ENCODE measurements around the gene MARK1. TPM values are rescaled to one million over a fixed set of nuclear protein-coding genes. Genes with fewer than 3 reads are reported as not detected.

MARK1 gene
- total and polyA plus RNA-seq, 10 of the 15 experiments (the other 5 are each of a cell fraction or from before 2014, with no cell fraction given), result 0.02 to 0.67 (median 0.12) TPM; not detected in 6

DNA sequence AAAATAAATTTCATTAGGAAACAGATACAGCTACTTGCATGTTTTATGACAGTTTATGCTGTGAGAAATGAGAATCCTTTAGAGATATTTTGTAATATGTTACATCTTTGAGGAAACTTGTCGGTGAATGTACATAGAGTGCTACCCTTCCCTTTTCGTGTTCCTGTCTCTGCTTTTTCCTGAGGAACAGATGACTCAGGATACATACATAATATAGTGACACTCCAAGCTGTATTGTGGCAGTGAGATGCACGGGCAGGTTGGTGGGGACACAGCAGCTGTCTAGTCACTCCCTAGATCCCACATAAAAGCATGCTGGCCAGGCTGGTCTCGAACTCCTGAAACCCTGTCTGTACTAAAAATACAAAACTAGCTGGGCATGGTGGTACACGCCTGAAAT, 20.9 kb upstream of the MARK1 start (continued):
- TF ChIP-seq, protein P1, sequence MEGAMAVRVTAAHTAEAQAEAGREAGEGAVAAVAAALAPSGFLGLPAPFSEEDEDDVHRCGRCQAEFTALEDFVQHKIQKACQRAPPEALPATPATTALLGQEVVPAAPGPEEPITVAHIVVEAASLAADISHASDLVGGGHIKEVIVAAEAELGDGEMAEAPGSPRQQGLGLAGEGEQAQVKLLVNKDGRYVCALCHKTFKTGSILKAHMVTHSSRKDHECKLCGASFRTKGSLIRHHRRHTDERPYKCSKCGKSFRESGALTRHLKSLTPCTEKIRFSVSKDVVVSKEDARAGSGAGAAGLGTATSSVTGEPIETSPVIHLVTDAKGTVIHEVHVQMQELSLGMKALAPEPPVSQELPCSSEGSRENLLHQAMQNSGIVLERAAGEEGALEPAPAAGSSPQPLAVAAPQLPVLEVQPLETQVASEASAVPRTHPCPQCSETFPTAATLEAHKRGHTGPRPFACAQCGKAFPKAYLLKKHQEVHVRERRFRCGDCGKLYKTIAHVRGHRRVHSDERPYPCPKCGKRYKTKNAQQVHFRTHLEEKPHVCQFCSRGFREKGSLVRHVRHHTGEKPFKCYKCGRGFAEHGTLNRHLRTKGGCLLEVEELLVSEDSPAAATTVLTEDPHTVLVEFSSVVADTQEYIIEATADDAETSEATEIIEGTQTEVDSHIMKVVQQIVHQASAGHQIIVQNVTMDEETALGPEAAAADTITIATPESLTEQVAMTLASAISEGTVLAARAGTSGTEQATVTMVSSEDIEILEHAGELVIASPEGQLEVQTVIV (IDR thresholded peaks at IDR 0.05; ENCODE audit: borderline replicate concordance, partially characterized antibody), result no peak
- no peak for TF ChIP-seq FOS (IDR thresholded peaks at IDR 0.05; ENCODE audit: borderline replicate concordance, extremely low read depth, insufficient read length)
- TF ChIP-seq NR2C1 (IDR thresholded peaks at IDR 0.05), result no peak
- no peak for TF ChIP-seq TCF12 (IDR thresholded peaks at IDR 0.05; ENCODE audit: low read depth, low read length)
- TF ChIP-seq, protein P2, sequence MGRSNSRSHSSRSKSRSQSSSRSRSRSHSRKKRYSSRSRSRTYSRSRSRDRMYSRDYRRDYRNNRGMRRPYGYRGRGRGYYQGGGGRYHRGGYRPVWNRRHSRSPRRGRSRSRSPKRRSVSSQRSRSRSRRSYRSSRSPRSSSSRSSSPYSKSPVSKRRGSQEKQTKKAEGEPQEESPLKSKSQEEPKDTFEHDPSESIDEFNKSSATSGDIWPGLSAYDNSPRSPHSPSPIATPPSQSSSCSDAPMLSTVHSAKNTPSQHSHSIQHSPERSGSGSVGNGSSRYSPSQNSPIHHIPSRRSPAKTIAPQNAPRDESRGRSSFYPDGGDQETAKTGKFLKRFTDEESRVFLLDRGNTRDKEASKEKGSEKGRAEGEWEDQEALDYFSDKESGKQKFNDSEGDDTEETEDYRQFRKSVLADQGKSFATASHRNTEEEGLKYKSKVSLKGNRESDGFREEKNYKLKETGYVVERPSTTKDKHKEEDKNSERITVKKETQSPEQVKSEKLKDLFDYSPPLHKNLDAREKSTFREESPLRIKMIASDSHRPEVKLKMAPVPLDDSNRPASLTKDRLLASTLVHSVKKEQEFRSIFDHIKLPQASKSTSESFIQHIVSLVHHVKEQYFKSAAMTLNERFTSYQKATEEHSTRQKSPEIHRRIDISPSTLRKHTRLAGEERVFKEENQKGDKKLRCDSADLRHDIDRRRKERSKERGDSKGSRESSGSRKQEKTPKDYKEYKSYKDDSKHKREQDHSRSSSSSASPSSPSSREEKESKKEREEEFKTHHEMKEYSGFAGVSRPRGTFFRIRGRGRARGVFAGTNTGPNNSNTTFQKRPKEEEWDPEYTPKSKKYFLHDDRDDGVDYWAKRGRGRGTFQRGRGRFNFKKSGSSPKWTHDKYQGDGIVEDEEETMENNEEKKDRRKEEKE (IDR thresholded peaks at IDR 0.05), result no peak
- TF ChIP-seq FOXK2 (IDR thresholded peaks at IDR 0.05), result no peak
- TF ChIP-seq SREBF1 (IDR thresholded peaks at IDR 0.05; ENCODE audit: low read length), result no peak
- TF ChIP-seq, protein P3, sequence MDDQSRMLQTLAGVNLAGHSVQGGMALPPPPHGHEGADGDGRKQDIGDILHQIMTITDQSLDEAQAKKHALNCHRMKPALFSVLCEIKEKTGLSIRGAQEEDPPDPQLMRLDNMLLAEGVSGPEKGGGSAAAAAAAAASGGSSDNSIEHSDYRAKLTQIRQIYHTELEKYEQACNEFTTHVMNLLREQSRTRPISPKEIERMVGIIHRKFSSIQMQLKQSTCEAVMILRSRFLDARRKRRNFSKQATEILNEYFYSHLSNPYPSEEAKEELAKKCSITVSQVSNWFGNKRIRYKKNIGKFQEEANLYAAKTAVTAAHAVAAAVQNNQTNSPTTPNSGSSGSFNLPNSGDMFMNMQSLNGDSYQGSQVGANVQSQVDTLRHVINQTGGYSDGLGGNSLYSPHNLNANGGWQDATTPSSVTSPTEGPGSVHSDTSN (IDR thresholded peaks at IDR 0.05; ENCODE audit: insufficient replicate concordance, low read depth, low read length), result no peak
- TF ChIP-seq, protein P4, sequence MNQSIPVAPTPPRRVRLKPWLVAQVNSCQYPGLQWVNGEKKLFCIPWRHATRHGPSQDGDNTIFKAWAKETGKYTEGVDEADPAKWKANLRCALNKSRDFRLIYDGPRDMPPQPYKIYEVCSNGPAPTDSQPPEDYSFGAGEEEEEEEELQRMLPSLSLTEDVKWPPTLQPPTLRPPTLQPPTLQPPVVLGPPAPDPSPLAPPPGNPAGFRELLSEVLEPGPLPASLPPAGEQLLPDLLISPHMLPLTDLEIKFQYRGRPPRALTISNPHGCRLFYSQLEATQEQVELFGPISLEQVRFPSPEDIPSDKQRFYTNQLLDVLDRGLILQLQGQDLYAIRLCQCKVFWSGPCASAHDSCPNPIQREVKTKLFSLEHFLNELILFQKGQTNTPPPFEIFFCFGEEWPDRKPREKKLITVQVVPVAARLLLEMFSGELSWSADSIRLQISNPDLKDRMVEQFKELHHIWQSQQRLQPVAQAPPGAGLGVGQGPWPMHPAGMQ (IDR thresholded peaks at IDR 0.05; ENCODE audit: borderline replicate concordance), result no peak
- TF ChIP-seq CREM (IDR thresholded peaks at IDR 0.05; ENCODE audit: low read depth), result no peak
- TF ChIP-seq, protein P5, sequence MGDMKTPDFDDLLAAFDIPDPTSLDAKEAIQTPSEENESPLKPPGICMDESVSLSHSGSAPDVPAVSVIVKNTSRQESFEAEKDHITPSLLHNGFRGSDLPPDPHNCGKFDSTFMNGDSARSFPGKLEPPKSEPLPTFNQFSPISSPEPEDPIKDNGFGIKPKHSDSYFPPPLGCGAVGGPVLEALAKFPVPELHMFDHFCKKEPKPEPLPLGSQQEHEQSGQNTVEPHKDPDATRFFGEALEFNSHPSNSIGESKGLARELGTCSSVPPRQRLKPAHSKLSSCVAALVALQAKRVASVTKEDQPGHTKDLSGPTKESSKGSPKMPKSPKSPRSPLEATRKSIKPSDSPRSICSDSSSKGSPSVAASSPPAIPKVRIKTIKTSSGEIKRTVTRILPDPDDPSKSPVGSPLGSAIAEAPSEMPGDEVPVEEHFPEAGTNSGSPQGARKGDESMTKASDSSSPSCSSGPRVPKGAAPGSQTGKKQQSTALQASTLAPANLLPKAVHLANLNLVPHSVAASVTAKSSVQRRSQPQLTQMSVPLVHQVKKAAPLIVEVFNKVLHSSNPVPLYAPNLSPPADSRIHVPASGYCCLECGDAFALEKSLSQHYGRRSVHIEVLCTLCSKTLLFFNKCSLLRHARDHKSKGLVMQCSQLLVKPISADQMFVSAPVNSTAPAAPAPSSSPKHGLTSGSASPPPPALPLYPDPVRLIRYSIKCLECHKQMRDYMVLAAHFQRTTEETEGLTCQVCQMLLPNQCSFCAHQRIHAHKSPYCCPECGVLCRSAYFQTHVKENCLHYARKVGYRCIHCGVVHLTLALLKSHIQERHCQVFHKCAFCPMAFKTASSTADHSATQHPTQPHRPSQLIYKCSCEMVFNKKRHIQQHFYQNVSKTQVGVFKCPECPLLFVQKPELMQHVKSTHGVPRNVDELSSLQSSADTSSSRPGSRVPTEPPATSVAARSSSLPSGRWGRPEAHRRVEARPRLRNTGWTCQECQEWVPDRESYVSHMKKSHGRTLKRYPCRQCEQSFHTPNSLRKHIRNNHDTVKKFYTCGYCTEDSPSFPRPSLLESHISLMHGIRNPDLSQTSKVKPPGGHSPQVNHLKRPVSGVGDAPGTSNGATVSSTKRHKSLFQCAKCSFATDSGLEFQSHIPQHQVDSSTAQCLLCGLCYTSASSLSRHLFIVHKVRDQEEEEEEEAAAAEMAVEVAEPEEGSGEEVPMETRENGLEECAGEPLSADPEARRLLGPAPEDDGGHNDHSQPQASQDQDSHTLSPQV (IDR thresholded peaks at IDR 0.05), result no peak
- TF ChIP-seq ZNF24 (IDR thresholded peaks at IDR 0.05), result no peak
- TF ChIP-seq BHLHE40 (IDR thresholded peaks at IDR 0.05; ENCODE audit: borderline replicate concordance in 1 of 2, low read depth in 2 of 2, low read length in 1 of 2), result no peak

Data from GM12878 (cell line).